ENCODE data around the gene STRN4.

DNA sequence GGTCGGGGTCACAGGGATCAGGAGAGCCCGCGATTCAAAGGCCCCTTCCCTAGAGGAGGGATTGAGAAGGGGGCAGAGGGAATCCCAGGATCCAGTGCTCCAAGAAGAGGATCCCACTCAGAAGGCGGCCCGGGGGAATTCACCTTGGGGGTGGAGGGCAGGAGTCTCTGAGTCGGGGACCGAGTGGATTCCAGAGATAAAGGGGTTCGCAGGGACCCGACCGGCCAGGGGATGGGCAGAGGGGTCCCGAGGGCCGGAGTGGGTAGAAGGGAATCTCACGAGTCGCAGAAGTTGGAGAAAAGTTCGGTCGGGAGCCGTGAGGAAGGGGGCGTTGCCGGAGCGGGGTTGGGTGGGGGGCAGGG is 29.6 kb downstream of the STRN4 start:
- no peak for TF ChIP-seq POLR2A (IDR thresholded peaks at IDR 0.05; ENCODE audit: low read depth, low read length)
- TF ChIP-seq, protein P1, sequence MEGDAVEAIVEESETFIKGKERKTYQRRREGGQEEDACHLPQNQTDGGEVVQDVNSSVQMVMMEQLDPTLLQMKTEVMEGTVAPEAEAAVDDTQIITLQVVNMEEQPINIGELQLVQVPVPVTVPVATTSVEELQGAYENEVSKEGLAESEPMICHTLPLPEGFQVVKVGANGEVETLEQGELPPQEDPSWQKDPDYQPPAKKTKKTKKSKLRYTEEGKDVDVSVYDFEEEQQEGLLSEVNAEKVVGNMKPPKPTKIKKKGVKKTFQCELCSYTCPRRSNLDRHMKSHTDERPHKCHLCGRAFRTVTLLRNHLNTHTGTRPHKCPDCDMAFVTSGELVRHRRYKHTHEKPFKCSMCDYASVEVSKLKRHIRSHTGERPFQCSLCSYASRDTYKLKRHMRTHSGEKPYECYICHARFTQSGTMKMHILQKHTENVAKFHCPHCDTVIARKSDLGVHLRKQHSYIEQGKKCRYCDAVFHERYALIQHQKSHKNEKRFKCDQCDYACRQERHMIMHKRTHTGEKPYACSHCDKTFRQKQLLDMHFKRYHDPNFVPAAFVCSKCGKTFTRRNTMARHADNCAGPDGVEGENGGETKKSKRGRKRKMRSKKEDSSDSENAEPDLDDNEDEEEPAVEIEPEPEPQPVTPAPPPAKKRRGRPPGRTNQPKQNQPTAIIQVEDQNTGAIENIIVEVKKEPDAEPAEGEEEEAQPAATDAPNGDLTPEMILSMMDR (IDR thresholded peaks at IDR 0.05; ENCODE audit: extremely low read depth in 1 of 2, insufficient read depth in 1 of 2, low read depth in 1 of 2, low read length in 2 of 2) = no peak
- no peak for TF ChIP-seq GATA2 (IDR thresholded peaks at IDR 0.05; ENCODE audit: insufficient read depth, insufficient read length, low read depth, low read length)
- TF ChIP-seq MYC (IDR thresholded peaks at IDR 0.05; ENCODE audit: low read depth, low read length) = no peak
- TF ChIP-seq EZH2 (IDR thresholded peaks at IDR 0.05; ENCODE audit: borderline replicate concordance, low read depth, low read length, severe bottlenecking) = no peak
